Upper lobe of left lung (tissue), 6 donors: ENCODE measurements around the gene CLK3. TPM values are rescaled to one million over a fixed set of nuclear protein-coding genes. Genes with fewer than 3 reads are reported as not detected.

Experiments used
- ATAC-seq, 2 donors: fragments of 200-7000 bp; cut with Tn5 transposase; one replicate each; pipeline ENCODE4 v1.9.1; 2022; ENCODE audit warnings: mild to moderate bottlenecking in 2 of 2, moderate library complexity in 2 of 2; ENCODE audit not compliant: low FRiP score in 2 of 2
- DNase-seq, 2 donors: peaks; one replicate each; pipeline ENCODE4 v3.0.0-alpha.2; 2019 to 2020
- H3K27ac ChIP-seq, 4 donors: fragments of 200-600 bp; sonication (generic); one replicate each; pipeline ENCODE4 v1.5.1; 2016 to 2019
- H3K27me3 ChIP-seq, 4 donors: fragments of 200-600 bp; sonication (generic); one replicate each; pipeline ENCODE4 v1.5.1; 2017 to 2019
- H3K36me3 ChIP-seq, 4 donors: fragments of 200-600 bp; sonication (generic); one replicate each; pipeline ENCODE4 v1.5.1; 2016 to 2019
- H3K4me1 ChIP-seq, 4 donors: fragments of 200-600 bp; sonication (generic); one replicate each; pipeline ENCODE4 v1.5.1; 2018 to 2019
- H3K4me3 ChIP-seq, 4 donors: fragments of 200-600 bp; sonication (generic); one replicate each; pipeline ENCODE4 v1.5.1; 2017 to 2019; ENCODE audit warnings: mild to moderate bottlenecking in 2 of 4, moderate library complexity in 1 of 4
- H3K9me3 ChIP-seq, 4 donors: fragments of 200-600 bp; sonication (generic); one replicate each; pipeline ENCODE4 v1.5.1; 2018 to 2019
- EP300 ChIP-seq, 4 donors: sonication (generic); formaldehyde crosslinking; IDR thresholded peaks; one replicate each; pipeline ENCODE4 v1.5.1; 2017; ENCODE audit warnings: antibody characterized with exemption in 4 of 4, control low read depth in 2 of 4
- POLR2A ChIP-seq, 4 donors: fragments of 450-650 bp; IDR thresholded peaks; one replicate each; pipeline ENCODE4 v1.5.1; 2016 to 2017; ENCODE audit warnings: antibody characterized with exemption in 4 of 4, mild to moderate bottlenecking in 2 of 4
- POLR2AphosphoS5 ChIP-seq, 2 donors: sonication (generic); formaldehyde crosslinking; IDR thresholded peaks; one replicate each; pipeline ENCODE4 v1.5.1; 2017; ENCODE audit warnings: antibody characterized with exemption in 2 of 2
- WGBS, 2 donors: methylation state at CpG; one replicate each; pipeline ENCODE4 v1.1.5; 2017 to 2018; 5-methylcytosine and 5-hydroxymethylcytosine counted together
- total RNA-seq, 6 donors: library from RNA; depleted of rRNA in 4 of 6; stranded (reverse); fragments of >200 nt in 4 of 6; gene quantifications; one replicate each; pipeline versions ENCODE4 v1.1.0 to v1.2.1, GENCODE V29; 2016 to 2021
- TF ChIP-seq, protein P1 (sequence below), 6 experiments: fragments of 450-650 bp in 4 of 6; fragments of 200-600 bp in 2 of 6; sonication (generic) in 2 of 6; IDR thresholded peaks; one replicate each; pipeline ENCODE4 v1.5.1; 2016 to 2019; ENCODE audit warnings: antibody characterized with exemption in 6 of 6
- donor health status: DM: no; HTN: no; CAD: no; lungs with moderate emphysema.
- donor health status: DM: no; HTN: yes; CAD: no; lungs with severe emphysema.

The CLK3 gene
- total RNA-seq, 6 donors from 2014 or later = 78.0 to 289 (median 89.7) TPM

GRCh38 chr15:74610302-74610951, 5.2 kb upstream of the CLK3 start:
- no peak for ATAC-seq
- Histone ChIP-seq H3K27me3 (no peaks in the 10 kb centered on the region), H3K27ac (no peak overlapping the region), H3K4me1 (peaks cover 0 to 15% (median 5%) of the 10 kb centered on the region in 4 donors), H3K4me3 (no peak overlapping the region), H3K9me3 (no peaks in the 10 kb centered on the region), H3K36me3 (no peaks in the 10 kb centered on the region)
- WGBS, 2 donors = 56 to 66% methylated on average over 2 to 5 of the region's 7 CpGs
- TF ChIP-seq EP300 (IDR thresholded peaks at IDR 0.05) (no peak), POLR2AphosphoS5 (IDR thresholded peaks at IDR 0.05) (no peak), POLR2A (IDR thresholded peaks at IDR 0.05) (no peak)
- TF ChIP-seq, protein P1, sequence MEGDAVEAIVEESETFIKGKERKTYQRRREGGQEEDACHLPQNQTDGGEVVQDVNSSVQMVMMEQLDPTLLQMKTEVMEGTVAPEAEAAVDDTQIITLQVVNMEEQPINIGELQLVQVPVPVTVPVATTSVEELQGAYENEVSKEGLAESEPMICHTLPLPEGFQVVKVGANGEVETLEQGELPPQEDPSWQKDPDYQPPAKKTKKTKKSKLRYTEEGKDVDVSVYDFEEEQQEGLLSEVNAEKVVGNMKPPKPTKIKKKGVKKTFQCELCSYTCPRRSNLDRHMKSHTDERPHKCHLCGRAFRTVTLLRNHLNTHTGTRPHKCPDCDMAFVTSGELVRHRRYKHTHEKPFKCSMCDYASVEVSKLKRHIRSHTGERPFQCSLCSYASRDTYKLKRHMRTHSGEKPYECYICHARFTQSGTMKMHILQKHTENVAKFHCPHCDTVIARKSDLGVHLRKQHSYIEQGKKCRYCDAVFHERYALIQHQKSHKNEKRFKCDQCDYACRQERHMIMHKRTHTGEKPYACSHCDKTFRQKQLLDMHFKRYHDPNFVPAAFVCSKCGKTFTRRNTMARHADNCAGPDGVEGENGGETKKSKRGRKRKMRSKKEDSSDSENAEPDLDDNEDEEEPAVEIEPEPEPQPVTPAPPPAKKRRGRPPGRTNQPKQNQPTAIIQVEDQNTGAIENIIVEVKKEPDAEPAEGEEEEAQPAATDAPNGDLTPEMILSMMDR (IDR thresholded peaks at IDR 0.05) = no peak
- DNase-seq = peak in 1 of 2 donors; percentile 39

DNA sequence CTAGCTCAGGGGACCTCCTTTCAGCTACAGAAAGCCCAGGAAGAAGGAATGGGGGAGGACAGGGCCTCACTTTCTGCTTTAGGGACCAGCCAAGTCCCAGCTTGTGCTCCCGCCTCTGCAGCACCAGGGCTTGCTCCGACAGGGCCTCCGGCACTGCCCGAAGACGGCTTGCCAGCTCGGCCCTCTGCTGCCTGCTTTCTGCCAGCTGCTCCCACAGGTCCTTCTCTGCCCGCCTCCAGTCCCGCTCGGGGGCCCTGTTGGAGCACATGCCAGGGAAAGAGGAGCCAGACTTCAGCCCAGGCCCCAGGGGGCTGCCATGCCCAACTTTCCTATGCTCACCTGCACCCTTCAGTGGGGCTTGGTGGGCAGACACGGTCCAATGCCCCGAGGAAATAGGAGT, 4.3 kb upstream of the CLK3 start:
- ATAC-seq (no peak), DNase-seq (peak in 1 of 2 donors; percentile 78)
- no peaks in the 10 kb centered on the region for H3K9me3 ChIP-seq
- H3K4me3 ChIP-seq = no peak overlapping the region
- WGBS, 2 donors = 82 to 90% methylated on average over 6 to 11 of the region's 11 CpGs
- no peak overlapping the region for H3K27ac ChIP-seq
- peaks cover 0 to 17% (median 5%) of the 10 kb centered on the region in 4 donors for H3K4me1 ChIP-seq
- no peaks in the 10 kb centered on the region for H3K36me3 ChIP-seq
- TF ChIP-seq POLR2AphosphoS5 (IDR thresholded peaks at IDR 0.05) = no peak
- no peak for TF ChIP-seq POLR2A (IDR thresholded peaks at IDR 0.05)
- TF ChIP-seq EP300 (IDR thresholded peaks at IDR 0.05) = no peak
- TF ChIP-seq, protein P1 (IDR thresholded peaks at IDR 0.05) = no peak
- no peaks in the 10 kb centered on the region for H3K27me3 ChIP-seq

DNA sequence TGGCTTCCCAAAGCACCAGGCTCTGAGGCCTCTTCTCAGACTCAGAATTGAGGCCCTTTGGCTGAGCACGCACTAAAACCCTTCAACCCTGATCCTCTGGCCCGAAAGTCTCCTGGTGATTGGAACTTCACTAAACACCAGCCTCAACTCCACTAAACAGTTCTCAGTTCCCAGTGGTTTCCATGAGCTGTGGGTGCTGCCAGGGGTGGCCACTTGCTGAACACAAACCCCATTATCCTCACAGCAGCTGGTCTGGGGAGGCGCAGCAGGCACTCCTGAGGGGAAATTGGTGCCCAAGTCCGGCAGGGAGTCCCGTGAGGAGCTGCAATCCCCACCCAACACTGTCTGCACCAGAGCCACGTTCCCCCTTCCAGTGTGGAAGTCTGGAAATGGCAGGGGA, 3.8 kb upstream of the CLK3 start:
- Histone ChIP-seq H3K27ac (no peak overlapping the region), H3K4me1 (peaks cover 4 to 22% (median 9%) of the 10 kb centered on the region in 4 donors), H3K4me3 (no peak overlapping the region), H3K36me3 (no peaks in the 10 kb centered on the region), H3K9me3 (no peaks in the 10 kb centered on the region), H3K27me3 (no peaks in the 10 kb centered on the region)
- no peak for ATAC-seq
- DNase-seq = no peak
- 80 to 90% methylated on average over 2 to 6 of the region's 6 CpGs for WGBS, 2 donors
- TF ChIP-seq, protein P1 (IDR thresholded peaks at IDR 0.05) = no peak
- TF ChIP-seq POLR2AphosphoS5 (IDR thresholded peaks at IDR 0.05) = no peak
- TF ChIP-seq EP300 (IDR thresholded peaks at IDR 0.05) = no peak
- TF ChIP-seq POLR2A (IDR thresholded peaks at IDR 0.05) = no peak

DNA sequence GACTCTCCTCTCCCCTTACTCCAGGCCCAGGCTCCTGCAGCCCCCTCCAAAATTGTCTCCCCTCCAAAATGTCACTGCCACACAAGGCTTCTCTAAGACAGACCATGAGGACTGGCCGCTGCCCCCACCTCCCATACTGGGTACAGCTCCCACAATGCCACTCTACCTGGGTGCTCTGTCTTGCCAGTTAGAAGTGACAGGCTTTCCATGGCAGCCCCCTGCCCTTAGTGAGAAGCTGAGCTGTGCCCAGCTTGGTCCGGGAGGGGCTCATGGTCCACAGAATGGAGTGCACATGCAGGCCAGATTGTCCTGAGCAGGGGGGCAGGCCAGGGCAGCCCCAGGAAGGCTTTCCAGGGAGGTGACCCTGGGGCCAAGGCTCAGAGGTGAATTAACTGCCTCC, 3.0 kb upstream of the CLK3 start:
- Histone ChIP-seq H3K9me3 (no peaks in the 10 kb centered on the region), H3K4me1 (peaks cover 12 to 31% (median 17%) of the 10 kb centered on the region in 4 donors), H3K4me3 (no peak overlapping the region), H3K27ac (no peak overlapping the region), H3K27me3 (no peaks in the 10 kb centered on the region), H3K36me3 (no peaks in the 10 kb centered on the region)
- ATAC-seq (no peak), DNase-seq (no peak)
- no peak for TF ChIP-seq EP300 (IDR thresholded peaks at IDR 0.05)
- TF ChIP-seq, protein P1 (IDR thresholded peaks at IDR 0.05) = no peak
- no peak for TF ChIP-seq POLR2A (IDR thresholded peaks at IDR 0.05)
- 83 to 90% methylated on average over 1 to 2 of the region's 2 CpGs for WGBS, 2 donors
